Measurements from ENCODE around the gene ATP11A.

Gene ATP11A

GRCh38 chr13:112652512-112653070 lies 37.2 kb upstream of the ATP11A start:
- Histone ChIP-seq H2AFZ (ENCODE audit: low read length) (no peak overlapping the region), H3K4me1 (ENCODE audit: low read length) (no peaks in the 10 kb centered on the region), H3F3A (ENCODE audit: insufficient read depth, low read length) (no peaks in the 10 kb centered on the region), H3K9me2 (replicated peaks; ENCODE audit: insufficient read depth, low read length) (no peaks in the 10 kb centered on the region), H3K9me3 (replicated peaks; ENCODE audit: insufficient read depth, low read length) (no peaks in the 10 kb centered on the region), H3K27ac (ENCODE audit: low read length) (no peak overlapping the region), H3K4me2 (ENCODE audit: low read depth, low read length) (no peak overlapping the region), H3K4me3 (ENCODE audit: low read length) (no peak overlapping the region), H3K9ac (ENCODE audit: low read length) (no peak overlapping the region), H4K20me1 (ENCODE audit: insufficient read depth, low read length) (no peaks in the 10 kb centered on the region), H3K27me3 (replicated peaks; ENCODE audit: insufficient read depth, low read length) (no peaks in the 10 kb centered on the region; the same call in 1 of the 2 replicates), H3K36me3 (replicated peaks; ENCODE audit: insufficient read depth, low read length) (no peaks in the 10 kb centered on the region), H3K79me2 (ENCODE audit: low read length) (no peaks in the 10 kb centered on the region)
- no peak for DNase-seq
- no peak for TF ChIP-seq EZH2phosphoT487 (IDR thresholded peaks at IDR 0.05; ENCODE audit: low read length)
- TF ChIP-seq CTCF (IDR thresholded peaks at IDR 0.05; ENCODE audit: low read length): no peak
- TF ChIP-seq EZH2 (optimal IDR thresholded peaks at IDR 0.05; ENCODE audit: low read depth, low read length): no peak

GRCh38 chr13:112653071-112653470 lies 36.8 kb upstream of the ATP11A start:
- Histone ChIP-seq H3K9me3 (replicated peaks; ENCODE audit: insufficient read depth, low read length) (no peaks in the 10 kb centered on the region), H3K4me3 (ENCODE audit: low read length) (no peak overlapping the region), H2AFZ (ENCODE audit: low read length) (no peak overlapping the region), H3K27me3 (replicated peaks; ENCODE audit: insufficient read depth, low read length) (no peaks in the 10 kb centered on the region; the same call in 1 of the 2 replicates), H3K79me2 (ENCODE audit: low read length) (no peaks in the 10 kb centered on the region), H3K4me1 (ENCODE audit: low read length) (no peaks in the 10 kb centered on the region), H3K27ac (ENCODE audit: low read length) (no peak overlapping the region), H3K36me3 (replicated peaks; ENCODE audit: insufficient read depth, low read length) (no peaks in the 10 kb centered on the region), H3K4me2 (ENCODE audit: low read depth, low read length) (no peak overlapping the region), H3F3A (ENCODE audit: insufficient read depth, low read length) (no peaks in the 10 kb centered on the region), H4K20me1 (ENCODE audit: insufficient read depth, low read length) (no peaks in the 10 kb centered on the region), H3K9me2 (replicated peaks; ENCODE audit: insufficient read depth, low read length) (no peaks in the 10 kb centered on the region), H3K9ac (ENCODE audit: low read length) (no peak overlapping the region)
- DNase-seq: no peak
- TF ChIP-seq CTCF (IDR thresholded peaks at IDR 0.05; ENCODE audit: low read length): no peak
- no peak for TF ChIP-seq EZH2phosphoT487 (IDR thresholded peaks at IDR 0.05; ENCODE audit: low read length)
- no peak for TF ChIP-seq EZH2 (optimal IDR thresholded peaks at IDR 0.05; ENCODE audit: low read depth, low read length)

- Histone ChIP-seq H2AFZ (ENCODE audit: low read length) (no peak overlapping the region), H3K9me3 (replicated peaks; ENCODE audit: insufficient read depth, low read length) (no peaks in the 10 kb centered on the region), H3K79me2 (ENCODE audit: low read length) (no peaks in the 10 kb centered on the region), H3F3A (ENCODE audit: insufficient read depth, low read length) (no peaks in the 10 kb centered on the region), H3K9ac (ENCODE audit: low read length) (no peak overlapping the region), H3K4me1 (ENCODE audit: low read length) (no peaks in the 10 kb centered on the region), H3K27ac (ENCODE audit: low read length) (no peak overlapping the region), H3K27me3 (replicated peaks; ENCODE audit: insufficient read depth, low read length) (no peaks in the 10 kb centered on the region; the same call in 1 of the 2 replicates), H3K36me3 (replicated peaks; ENCODE audit: insufficient read depth, low read length) (no peaks in the 10 kb centered on the region), H3K4me3 (ENCODE audit: low read length) (no peak overlapping the region), H3K4me2 (ENCODE audit: low read depth, low read length) (no peak overlapping the region), H4K20me1 (ENCODE audit: insufficient read depth, low read length) (no peaks in the 10 kb centered on the region), H3K9me2 (replicated peaks; ENCODE audit: insufficient read depth, low read length) (no peaks in the 10 kb centered on the region)
- DNase-seq: no peak
- no peak for TF ChIP-seq CTCF (IDR thresholded peaks at IDR 0.05; ENCODE audit: low read length)
- no peak for TF ChIP-seq EZH2 (optimal IDR thresholded peaks at IDR 0.05; ENCODE audit: low read depth, low read length)
- TF ChIP-seq EZH2phosphoT487 (IDR thresholded peaks at IDR 0.05; ENCODE audit: low read length): no peak
Measured at GRCh38 chr13:112655913-112656312, 33.9 kb upstream of the ATP11A start.
